ENCODE data around the gene PLD1.

GRCh38 chr3:171574556-171575240 lies 235.6 kb downstream of the PLD1 start:
- TF ChIP-seq CTCF (IDR thresholded peaks at IDR 0.05) (no peak), POLR2AphosphoS5 (IDR thresholded peaks at IDR 0.05) (no peak)
